Neural progenitor cell (in vitro differentiated cells): ENCODE measurements around the gene IL4I1.

Source experiments
- CTCF ChIP-seq: fragments of 200-600 bp; sonication (generic); IDR thresholded peaks from 2 replicates; pipeline ENCODE4 v1.5.1; 2017; ENCODE audit warnings: antibody characterized with exemption, mild to moderate bottlenecking
- EZH2phosphoT487 ChIP-seq: fragments of 200-600 bp; sonication (generic); IDR thresholded peaks from 2 replicates; pipeline ENCODE4 v1.6.1; 2017; ENCODE audit warnings: antibody characterized with exemption

GRCh38 chr19:49884109-49884508 is 12.6 kb downstream of the IL4I1 start:
- TF ChIP-seq CTCF (no peak), EZH2phosphoT487 (no peak)
